Tibial nerve (tissue), 4 donors: ENCODE data around the gene XPO4. TPM values are rescaled to one million over a fixed set of nuclear protein-coding genes. Genes with fewer than 3 reads are reported as not detected.
"Not testable (repeated sequence)": the region's sequence is repeated elsewhere in the genome, so short reads cannot be mapped to it uniquely, and the experiment has no call there.

Experiments
- DNase-seq, 2 donors: peaks; one replicate each; pipeline ENCODE4 v3.0.0-alpha.2; 2019; ENCODE audit warnings: low spot score in 2 of 2
- H3K27ac ChIP-seq, 4 donors: fragments of 200-600 bp; sonication (generic) in 3 of 4; one replicate each; pipeline ENCODE4 v1.5.1; 2017 to 2019; ENCODE audit warnings: mild to moderate bottlenecking in 1 of 4
- H3K27me3 ChIP-seq, 2 donors: fragments of 200-600 bp; sonication (generic) in 1 of 2; one replicate each; pipeline versions ENCODE4 v1.5.1 to v1.6.0; 2017 to 2019
- H3K36me3 ChIP-seq, 3 donors: fragments of 200-600 bp; sonication (generic); one replicate each; pipeline ENCODE4 v1.5.1; 2018 to 2019
- H3K4me1 ChIP-seq, 4 donors: fragments of 200-600 bp; sonication (generic) in 3 of 4; one replicate each; pipeline ENCODE4 v1.5.1; 2017 to 2019
- H3K4me3 ChIP-seq, 4 donors: fragments of 200-600 bp; sonication (generic) in 3 of 4; one replicate each; pipeline ENCODE4 v1.5.1; 2017 to 2019; ENCODE audit warnings: mild to moderate bottlenecking in 1 of 4, moderate library complexity in 1 of 4
- H3K9me3 ChIP-seq, 4 donors: fragments of 200-600 bp; sonication (generic) in 3 of 4; one replicate each; pipeline ENCODE4 v1.5.1; 2017 to 2019
- CTCF ChIP-seq, 5 experiments: fragments of 200-600 bp in 3 of 5; fragments of 450-650 bp in 2 of 5; sonication (generic) in 3 of 5; IDR thresholded peaks; one replicate each; pipeline ENCODE4 v1.5.1; 2016 to 2019; ENCODE audit warnings: antibody characterized with exemption in 5 of 5, mild to moderate bottlenecking in 3 of 5, moderate library complexity in 2 of 5
- EP300 ChIP-seq, 2 donors: sonication (generic); formaldehyde crosslinking; IDR thresholded peaks; one replicate each; pipeline ENCODE4 v1.6.1; 2017; ENCODE audit warnings: antibody characterized with exemption in 2 of 2, mild to moderate bottlenecking in 1 of 2
- POLR2A ChIP-seq, 2 donors: fragments of 450-650 bp; IDR thresholded peaks; one replicate each; pipeline ENCODE4 v1.6.1; 2017; ENCODE audit warnings: antibody characterized with exemption in 2 of 2, mild to moderate bottlenecking in 2 of 2, moderate library complexity in 2 of 2
- WGBS, 2 donors: methylation state at CpG; one replicate each; pipeline ENCODE4 v1.1.5; 2018; 5-methylcytosine and 5-hydroxymethylcytosine counted together
- total RNA-seq, 4 donors: library from RNA; depleted of rRNA; stranded (reverse); fragments of >200 nt; gene quantifications; one replicate each; pipeline ENCODE4 v1.1.0, GENCODE V29; 2016

The XPO4 gene
- total RNA-seq, 4 donors from 2014 or later: 15.3 to 28.8 (median 19.4) TPM

- Histone ChIP-seq H3K36me3 (peaks cover 0 to 51% (median 0%) of the 10 kb centered on the region in 3 donors), H3K4me1 (no peaks in the 10 kb centered on the region), H3K27ac (no peak overlapping the region), H3K4me3 (no peak overlapping the region), H3K9me3 (peaks cover 0 to 40% (median 15%) of the 10 kb centered on the region in 4 donors), H3K27me3 (no peaks in the 10 kb centered on the region)
- 92 to 100% methylated on average over 1 of the region's 1 CpG for WGBS, 2 donors
- TF ChIP-seq CTCF (IDR thresholded peaks at IDR 0.05): no peak
- DNase-seq: no peak
Measured at GRCh38 chr13:20749377-20749776, 153.2 kb downstream of the XPO4 start.

GRCh38 chr13:20743830-20744404, 158.6 kb downstream of the XPO4 start:
- Histone ChIP-seq H3K36me3 (peaks cover 0 to 51% (median 0%) of the 10 kb centered on the region in 3 donors), H3K9me3 (peaks cover 0 to 29% (median 0%) of the 10 kb centered on the region in 4 donors)
- H3K27me3 ChIP-seq, H3K4me1 ChIP-seq, H3K4me3 ChIP-seq, DNase-seq, H3K27ac ChIP-seq: not testable (repeated sequence)
- WGBS, 2 donors: 96 to 99% methylated on average over 4 of the region's 4 CpGs

- Histone ChIP-seq H3K36me3 (peaks cover 0 to 35% (median 0%) of the 10 kb centered on the region in 3 donors), H3K9me3 (peaks cover 0 to 17% (median 0%) of the 10 kb centered on the region in 4 donors), H3K4me3 (no peak overlapping the region), H3K4me1 (no peaks in the 10 kb centered on the region), H3K27me3 (no peaks in the 10 kb centered on the region), H3K27ac (no peak overlapping the region)
- WGBS, 2 donors: 97 to 99% methylated on average over 22 of the region's 22 CpGs
- DNase-seq: no peak
- TF ChIP-seq CTCF (IDR thresholded peaks at IDR 0.05): no peak
- TF ChIP-seq POLR2A (IDR thresholded peaks at IDR 0.05): no peak
- TF ChIP-seq EP300 (IDR thresholded peaks at IDR 0.05): no peak
Measured at GRCh38 chr13:20740021-20740420, 162.5 kb downstream of the XPO4 start.

GRCh38 chr13:20738616-20739015, 163.9 kb downstream of the XPO4 start:
- Histone ChIP-seq H3K36me3 (peaks cover 0 to 43% (median 0%) of the 10 kb centered on the region in 3 donors), H3K9me3 (peaks cover 0 to 17% (median 0%) of the 10 kb centered on the region in 4 donors), H3K27ac (no peak overlapping the region), H3K4me1 (no peaks in the 10 kb centered on the region), H3K4me3 (no peak overlapping the region), H3K27me3 (no peaks in the 10 kb centered on the region)
- no peak for DNase-seq
- WGBS, 2 donors: 91 to 93% methylated on average over 6 of the region's 6 CpGs
- TF ChIP-seq POLR2A (IDR thresholded peaks at IDR 0.05) (no peak), CTCF (IDR thresholded peaks at IDR 0.05) (no peak), EP300 (IDR thresholded peaks at IDR 0.05) (no peak)

- no peak overlapping the region for H3K4me3 ChIP-seq
- H3K27ac ChIP-seq: no peak overlapping the region
- no peak for DNase-seq
- H3K4me1 ChIP-seq: peaks cover 0 to 5% (median 0%) of the 10 kb centered on the region in 4 donors
- no peaks in the 10 kb centered on the region for H3K9me3 ChIP-seq
- 96 to 97% methylated on average over 33 of the region's 33 CpGs for WGBS, 2 donors
- TF ChIP-seq EP300 (IDR thresholded peaks at IDR 0.05) (no peak), POLR2A (IDR thresholded peaks at IDR 0.05) (no peak), CTCF (IDR thresholded peaks at IDR 0.05) (no peak)
- H3K36me3 ChIP-seq: peaks cover 0 to 41% (median 0%) of the 10 kb centered on the region in 3 donors
- H3K27me3 ChIP-seq: no peaks in the 10 kb centered on the region
Measured at GRCh38 chr13:20729633-20730585, 172.6 kb downstream of the XPO4 start.
